H9 (cell line): ENCODE data around the gene STYK1. TPM values are rescaled to one million over a fixed set of nuclear protein-coding genes. Genes with fewer than 3 reads are reported as not detected.

Experiments used
- DNase-seq: peaks from one replicate; pipeline ENCODE4 v3.0.0-alpha.2; 2017
- H2AFZ ChIP-seq: one replicate; pipeline ENCODE4 v1.6.1; 2013; ENCODE audit warnings: mild to moderate bottlenecking, low read length, control low read depth, moderate library complexity
- H2AK5ac ChIP-seq: 2 replicates; pipeline ENCODE4 v1.6.1; 2013; ENCODE audit warnings: low read length, control low read depth, mixed read lengths; ENCODE audit not compliant: insufficient read length
- H2BK120ac ChIP-seq: one replicate; pipeline ENCODE4 v1.6.1; 2013; ENCODE audit warnings: low read depth, mild to moderate bottlenecking, low read length, control low read depth, inconsistent platforms; ENCODE audit not compliant: poor library complexity, severe bottlenecking
- H2BK12ac ChIP-seq: 2 replicates; pipeline ENCODE4 v1.6.1; 2013; ENCODE audit warnings: low read length, control low read depth, mixed read lengths, low read depth; ENCODE audit not compliant: insufficient read length
- H2BK15ac ChIP-seq: 2 replicates; pipeline ENCODE4 v1.6.1; 2013; ENCODE audit warnings: low read depth, low read length, control low read depth
- H2BK20ac ChIP-seq: one replicate; pipeline ENCODE4 v1.6.1; 2013; ENCODE audit warnings: low read depth, mild to moderate bottlenecking, low read length, control low read depth, inconsistent platforms; ENCODE audit not compliant: poor library complexity, severe bottlenecking
- H2BK5ac ChIP-seq: 2 replicates; pipeline ENCODE4 v1.6.1; 2013; ENCODE audit warnings: low read length, control low read depth, mixed read lengths; ENCODE audit not compliant: insufficient read length
- H3K14ac ChIP-seq: 2 replicates; pipeline ENCODE4 v1.6.1; 2013; ENCODE audit warnings: low read length, control low read depth; ENCODE audit not compliant: insufficient read depth
- H3K18ac ChIP-seq: 2 replicates; pipeline ENCODE4 v1.6.1; 2013; ENCODE audit warnings: low read depth, mild to moderate bottlenecking, mixed read lengths, low read length, control low read depth; ENCODE audit not compliant: insufficient read length
- H3K23ac ChIP-seq: 2 replicates; pipeline ENCODE4 v1.6.1; 2013; ENCODE audit warnings: low read length, control low read depth, mixed read lengths, low read depth; ENCODE audit not compliant: insufficient read length
- H3K23me2 ChIP-seq: 2 replicates; pipeline ENCODE4 v1.6.1; 2013; ENCODE audit warnings: low read depth, mild to moderate bottlenecking, mixed read lengths, low read length, control low read depth; ENCODE audit not compliant: insufficient read length, poor library complexity, severe bottlenecking
- H3K27ac ChIP-seq: 2 replicates; pipeline ENCODE4 v1.5.1; 2013; ENCODE audit warnings: low read length, control low read depth, mixed read lengths, low read depth; ENCODE audit not compliant: insufficient read length
- H3K27me3 ChIP-seq: 2 replicates; pipeline ENCODE4 v1.6.1; 2013; ENCODE audit warnings: low read length, control low read depth, inconsistent platforms; ENCODE audit not compliant: insufficient read depth
- H3K4ac ChIP-seq: 2 replicates; pipeline ENCODE4 v1.6.1; 2013; ENCODE audit warnings: low read depth, mild to moderate bottlenecking, control low read depth, inconsistent platforms, low read length, moderate library complexity
- H3K4me1 ChIP-seq: 2 replicates; pipeline ENCODE4 v1.6.1; 2013; ENCODE audit warnings: low read length, control low read depth, inconsistent platforms; ENCODE audit not compliant: insufficient read depth
- H3K4me2 ChIP-seq: 2 replicates; pipeline ENCODE4 v1.6.1; 2013; ENCODE audit warnings: low read length, control low read depth, mixed read lengths; ENCODE audit not compliant: insufficient read length, insufficient read depth
- H3K56ac ChIP-seq: 2 replicates; pipeline ENCODE4 v1.6.1; 2013; ENCODE audit warnings: low read depth, mild to moderate bottlenecking, mixed read lengths, low read length, control low read depth; ENCODE audit not compliant: insufficient read length
- H3K79me1 ChIP-seq: 2 replicates; pipeline ENCODE4 v1.6.1; 2013; ENCODE audit warnings: low read depth, mild to moderate bottlenecking, moderate library complexity, low read length, control low read depth, inconsistent platforms; ENCODE audit not compliant: insufficient read depth, poor library complexity, severe bottlenecking
- H3K79me2 ChIP-seq: 2 replicates; pipeline ENCODE4 v1.6.1; 2013; ENCODE audit warnings: low read length, control low read depth, inconsistent platforms; ENCODE audit not compliant: insufficient read depth
- H3K9ac ChIP-seq: 2 replicates; pipeline ENCODE4 v1.6.1; 2013; ENCODE audit warnings: low read length, control low read depth, mixed read lengths; ENCODE audit not compliant: insufficient read length; ENCODE audit errors: extremely low read depth
- H3K9me3 ChIP-seq: one replicate; pipeline ENCODE4 v1.6.1; 2013; ENCODE audit warnings: low read depth, low read length, inconsistent platforms; ENCODE audit not compliant: control insufficient read depth
- H3T11ph ChIP-seq: one replicate; pipeline ENCODE4 v1.6.1; 2013; ENCODE audit warnings: mild to moderate bottlenecking, low read length, control low read depth, inconsistent platforms
- H4K20me1 ChIP-seq: one replicate; pipeline ENCODE4 v1.6.1; 2013; ENCODE audit not compliant: control insufficient read depth, insufficient read length, insufficient read depth
- H4K5ac ChIP-seq: 2 replicates; pipeline ENCODE4 v1.6.1; 2013; ENCODE audit warnings: low read depth, mild to moderate bottlenecking, mixed read lengths, low read length, control low read depth; ENCODE audit not compliant: insufficient read length
- H4K8ac ChIP-seq: replicated peaks from 2 replicates; pipeline ENCODE4 v1.6.1; 2013; ENCODE audit warnings: low read length, control low read depth, mixed read lengths, low read depth; ENCODE audit not compliant: insufficient read length
- H4K91ac ChIP-seq: 2 replicates; pipeline ENCODE4 v1.6.1; 2013; ENCODE audit warnings: low read depth, mild to moderate bottlenecking, moderate library complexity, mixed read lengths, low read length, control low read depth; ENCODE audit not compliant: insufficient read length
- H3K27ac Mint-ChIP-seq, 3 experiments: 2 replicates in 2 of 3; 3 replicates in 1 of 3; pipeline ENCODE4 v1.8.0; 2020 to 2021; ENCODE audit warnings: mixed read lengths in 3 of 3, mild to moderate bottlenecking in 1 of 3, moderate library complexity in 1 of 3
- H3K27me3 Mint-ChIP-seq: 2 replicates; pipeline ENCODE4 v1.8.0; 2021; ENCODE audit warnings: low read depth, mild to moderate bottlenecking, moderate library complexity, mixed read lengths
- H3K36me3 Mint-ChIP-seq, 3 experiments: 2 replicates in 2 of 3; 3 replicates in 1 of 3; pipeline ENCODE4 v1.8.0; 2020 to 2021; ENCODE audit warnings: low read depth in 3 of 3, mixed read lengths in 3 of 3; ENCODE audit not compliant: insufficient read depth in 1 of 3
- H3K4me1 Mint-ChIP-seq, 2 experiments: 2 replicates each; pipeline ENCODE4 v1.8.0; 2020; ENCODE audit warnings: mixed read lengths in 2 of 2
- H3K4me3 Mint-ChIP-seq, 2 experiments: 2 replicates in 1 of 2; 3 replicates in 1 of 2; pipeline ENCODE4 v1.8.0; 2020 to 2021; ENCODE audit warnings: mild to moderate bottlenecking in 2 of 2, mixed read lengths in 2 of 2, moderate library complexity in 1 of 2
- H3K9me3 Mint-ChIP-seq, 2 experiments: 2 replicates in 1 of 2; 3 replicates in 1 of 2; pipeline ENCODE4 v1.8.0; 2020; ENCODE audit warnings: mild to moderate bottlenecking in 2 of 2, mixed read lengths in 2 of 2, moderate library complexity in 1 of 2
- WGBS: extraction: QIAGEN DNeasy Blood & Tissue Kit; methylation state at CpG from one replicate; pipeline ENCODE4 v1.1.7; 2013; ENCODE audit warnings: missing lambda C conversion rate, low lambda C conversion rate, mixed read lengths; ENCODE audit not compliant: insufficient read length; ENCODE audit errors: extremely low coverage; 5-methylcytosine and 5-hydroxymethylcytosine counted together
- total RNA-seq: library from RNA; stranded (reverse); gene quantifications from 2 replicates; pipeline ENCODE4 v1.2.1, GENCODE V29; 2021
- TF ChIP-seq, protein P1 (sequence below): fragments of 200-600 bp; sonication (generic); conservative IDR thresholded peaks from 3 replicates; pipeline ENCODE4 v1.8.0; 2021; ENCODE audit warnings: antibody characterized with exemption, mild to moderate bottlenecking

STYK1 gene
- total RNA-seq, 1 experiment from 2014 or later, result 0.37 TPM

DNA sequence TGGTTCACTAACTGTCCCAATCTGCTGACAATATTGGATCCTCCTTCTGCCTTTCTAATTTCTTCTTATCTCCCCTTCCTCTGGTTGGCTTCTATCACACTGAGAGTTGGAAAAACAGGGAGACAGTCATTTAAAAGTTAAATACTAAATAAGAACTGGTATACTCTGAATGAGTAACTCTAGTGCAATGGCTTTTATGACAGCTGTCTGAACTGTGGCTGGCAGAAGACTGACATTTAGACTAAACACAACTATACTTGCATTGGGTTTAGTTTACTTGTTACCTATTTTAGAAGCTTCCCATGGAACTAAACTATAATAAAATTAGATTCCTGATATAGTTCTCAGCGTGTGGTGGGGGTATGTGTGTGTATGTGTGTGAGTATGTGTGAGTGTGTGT lies 52.6 kb downstream of the STYK1 start:
- Histone ChIP-seq H3K23me2 (no peaks in the 10 kb centered on the region), H3K4me2 (no peak overlapping the region), H3K9me3 (no peaks in the 10 kb centered on the region), H3K27me3 (no peaks in the 10 kb centered on the region), H4K5ac (no peak overlapping the region), H3K79me1 (no peaks in the 10 kb centered on the region), H3K4ac (no peak overlapping the region), H3K23ac (no peak overlapping the region), H4K8ac (no peak overlapping the region), H2BK5ac (no peak overlapping the region), H3K79me2 (no peaks in the 10 kb centered on the region), H2BK120ac (no peak overlapping the region), H3K4me1 (no peaks in the 10 kb centered on the region), H3K14ac (no peak overlapping the region), H3K18ac (no peak overlapping the region), H4K20me1 (no peaks in the 10 kb centered on the region), H3K9ac (no peak overlapping the region), H2BK15ac (no peak overlapping the region), H3K56ac (no peak overlapping the region), H2AK5ac (no peak overlapping the region), H2BK20ac (no peak overlapping the region), H2BK12ac (no peak overlapping the region), H3T11ph (no peak overlapping the region), H3K27ac (no peak overlapping the region), H4K91ac (no peak overlapping the region), H2AFZ (no peak overlapping the region)
- Mint-ChIP-seq H3K4me3 (no peak overlapping the region), H3K27ac (no peak overlapping the region), H3K36me3 (peaks cover 0 to 6% (median 0%) of the 10 kb centered on the region in 3 experiments; a peak in 3 of 7 replicates), H3K27me3 (no peaks in the 10 kb centered on the region), H3K9me3 (no peaks in the 10 kb centered on the region; a peak in 1 of 5 replicates), H3K4me1 (no peaks in the 10 kb centered on the region)
- WGBS, result no CpG with 5 or more reads among the region's 1 CpG
- TF ChIP-seq, protein P1, sequence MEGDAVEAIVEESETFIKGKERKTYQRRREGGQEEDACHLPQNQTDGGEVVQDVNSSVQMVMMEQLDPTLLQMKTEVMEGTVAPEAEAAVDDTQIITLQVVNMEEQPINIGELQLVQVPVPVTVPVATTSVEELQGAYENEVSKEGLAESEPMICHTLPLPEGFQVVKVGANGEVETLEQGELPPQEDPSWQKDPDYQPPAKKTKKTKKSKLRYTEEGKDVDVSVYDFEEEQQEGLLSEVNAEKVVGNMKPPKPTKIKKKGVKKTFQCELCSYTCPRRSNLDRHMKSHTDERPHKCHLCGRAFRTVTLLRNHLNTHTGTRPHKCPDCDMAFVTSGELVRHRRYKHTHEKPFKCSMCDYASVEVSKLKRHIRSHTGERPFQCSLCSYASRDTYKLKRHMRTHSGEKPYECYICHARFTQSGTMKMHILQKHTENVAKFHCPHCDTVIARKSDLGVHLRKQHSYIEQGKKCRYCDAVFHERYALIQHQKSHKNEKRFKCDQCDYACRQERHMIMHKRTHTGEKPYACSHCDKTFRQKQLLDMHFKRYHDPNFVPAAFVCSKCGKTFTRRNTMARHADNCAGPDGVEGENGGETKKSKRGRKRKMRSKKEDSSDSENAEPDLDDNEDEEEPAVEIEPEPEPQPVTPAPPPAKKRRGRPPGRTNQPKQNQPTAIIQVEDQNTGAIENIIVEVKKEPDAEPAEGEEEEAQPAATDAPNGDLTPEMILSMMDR, result no peak
- no peak for DNase-seq
